PC-3 (cell line): ENCODE data around the gene SPRED2. TPM values are rescaled to one million over a fixed set of nuclear protein-coding genes. Genes with fewer than 3 reads are reported as not detected.

Source experiments
- ATAC-seq: fragments of 200-7000 bp; cut with Tn5 transposase; 2 replicates; pipeline ENCODE4 v1.9.1; 2020; ENCODE audit warnings: mild to moderate bottlenecking, moderate library complexity
- BruUV-seq: library from RNA; stranded (reverse); fragments of 400-500 nt; replicated peaks from 2 replicates; lab custom pipeline; 2021; lab: Mats Ljungman, UMichigan
- CTCF ChIA-PET: fragments of 300-600 bp; sonication (Branson Sonifier 250); formaldehyde crosslinking; loops from one replicate; lab custom pipeline; 2022; ENCODE audit warnings: antibody characterized with exemption; lab: Charles Lee
- POLR2A ChIA-PET: fragments of 300-600 bp; sonication (Branson Sonifier 250); formaldehyde crosslinking; loops from one replicate; lab custom pipeline; 2022; ENCODE audit warnings: antibody characterized with exemption; ENCODE audit not compliant: unreplicated experiment; lab: Charles Lee
- DNase-seq: peaks from one replicate; pipeline ENCODE4 v3.0.0-alpha.2; 2015
- H2AFZ ChIP-seq: fragments of 300-600 bp; sonication (generic); 2 replicates; pipeline ENCODE4 v1.6.0; 2016; ENCODE audit warnings: antibody characterized with exemption, low read length
- H3F3A ChIP-seq: fragments of 300-600 bp; sonication (generic); one replicate; pipeline ENCODE4 v1.6.0; 2017; ENCODE audit warnings: antibody characterized with exemption, low read length, control low read depth, mild to moderate bottlenecking; ENCODE audit not compliant: unreplicated experiment
- H3K27ac ChIP-seq: fragments of 300-600 bp; sonication (generic); 2 replicates; pipeline ENCODE4 v1.5.1; 2016; ENCODE audit warnings: mild to moderate bottlenecking, low read length
- H3K27me3 ChIP-seq: fragments of 300-600 bp; sonication (generic); 2 replicates; pipeline ENCODE4 v1.6.1; 2016; ENCODE audit warnings: low read length, mixed read lengths
- H3K36me3 ChIP-seq: fragments of 300-600 bp; sonication (generic); 2 replicates; pipeline ENCODE4 v1.6.1; 2016; ENCODE audit warnings: low read depth, mixed run types, low read length, mixed read lengths
- H3K4me1 ChIP-seq: fragments of 300-600 bp; sonication (generic); 2 replicates; pipeline ENCODE4 v1.5.1; 2016; ENCODE audit warnings: low read length; ENCODE audit not compliant: insufficient read depth
- H3K4me2 ChIP-seq: fragments of 300-600 bp; sonication (generic); 2 replicates; pipeline ENCODE4 v1.6.0; 2016; ENCODE audit warnings: low read length
- H3K4me3 ChIP-seq: fragments of 300-600 bp; sonication (generic); 2 replicates; pipeline ENCODE4 v1.5.1; 2016; ENCODE audit warnings: mild to moderate bottlenecking, low read length, mixed read lengths
- H3K79me2 ChIP-seq: fragments of 300-600 bp; sonication (generic); 2 replicates; pipeline ENCODE4 v1.6.1; 2017; ENCODE audit warnings: low read length, mixed read lengths
- H3K9ac ChIP-seq: fragments of 300-600 bp; sonication (generic); 2 replicates; pipeline ENCODE4 v1.6.0; 2016; ENCODE audit warnings: mild to moderate bottlenecking, low read length
- H3K9me2 ChIP-seq: fragments of 300-600 bp; sonication (generic); replicated peaks from 2 replicates; pipeline ENCODE4 v1.6.1; 2016; ENCODE audit warnings: mixed run types, low read length, mixed read lengths
- H3K9me3 ChIP-seq: fragments of 300-600 bp; sonication (generic); 2 replicates; pipeline ENCODE4 v1.6.1; 2016; ENCODE audit warnings: low read length, mixed read lengths
- H4K20me1 ChIP-seq: fragments of 300-600 bp; sonication (generic); 2 replicates; pipeline ENCODE4 v1.6.1; 2016; ENCODE audit warnings: low read length, mixed read lengths
- CTCF ChIP-seq: fragments of 300-600 bp; sonication (generic); conservative IDR thresholded peaks from 2 replicates; pipeline ENCODE4 v1.5.1; 2017; ENCODE audit warnings: antibody characterized with exemption, low read depth, mild to moderate bottlenecking, low read length
- EZH2 ChIP-seq: fragments of 300-600 bp; sonication (generic); IDR thresholded peaks from one replicate; pipeline ENCODE4 v1.6.1; 2017; ENCODE audit warnings: antibody characterized with exemption, mild to moderate bottlenecking, low read length; ENCODE audit not compliant: unreplicated experiment
- EZH2phosphoT487 ChIP-seq: fragments of 300-600 bp; sonication (generic); IDR thresholded peaks from 2 replicates; pipeline ENCODE4 v1.6.1; 2018; ENCODE audit warnings: mild to moderate bottlenecking, antibody characterized with exemption, low read length, borderline replicate concordance
- intact Hi-C: fragments of 100-400 bp; cut with micrococcal nuclease; formaldehyde crosslinking; loops from 2 replicates; pipeline ENCODE4 v1.9.0; 2023
- total RNA-seq: library from RNA; depleted of rRNA; stranded (reverse); fragments of >200 nt; gene quantifications from 2 replicates; pipeline ENCODE4 v1.2.3, GENCODE V29; 2014

Gene SPRED2
- total RNA-seq, 1 experiment from 2014 or later = 16.2 TPM

- Histone ChIP-seq H3F3A (no peaks in the 10 kb centered on the region), H3K4me1 (no peaks in the 10 kb centered on the region), H3K27me3 (no peaks in the 10 kb centered on the region), H3K27ac (no peak overlapping the region), H3K9me2 (no peaks in the 10 kb centered on the region), H3K36me3 (no peaks in the 10 kb centered on the region), H3K79me2 (no peaks in the 10 kb centered on the region), H3K4me3 (no peak overlapping the region), H3K4me2 (no peak overlapping the region), H3K9ac (no peak overlapping the region), H4K20me1 (no peaks in the 10 kb centered on the region), H2AFZ (no peak overlapping the region), H3K9me3 (no peaks in the 10 kb centered on the region)
- TF ChIP-seq EZH2phosphoT487 (no peak), CTCF (no peak), EZH2 (no peak)
- BruUV-seq = no TSS peak
- DNase-seq (no peak), ATAC-seq (no peak)
- intact Hi-C loops = no loop called here
- CTCF ChIA-PET = no interaction called here
- POLR2A ChIA-PET = no interaction called here
Observed at GRCh38 chr2:65479524-65479923, 47.1 kb upstream of the SPRED2 start.

GRCh38 chr2:65478498-65479135 is 46.2 kb upstream of the SPRED2 start:
- POLR2A ChIA-PET = no interaction called here
- H3K27ac ChIP-seq = no peak overlapping the region
- TF ChIP-seq CTCF (no peak), EZH2phosphoT487 (no peak), EZH2 (no peak)
- no peaks in the 10 kb centered on the region for H3K9me2 ChIP-seq
- no peaks in the 10 kb centered on the region for H3F3A ChIP-seq
- DNase-seq = no peak
- H3K27me3 ChIP-seq = no peaks in the 10 kb centered on the region
- no peaks in the 10 kb centered on the region for H3K79me2 ChIP-seq
- intact Hi-C loops = no loop called here
- no TSS peak for BruUV-seq
- no peak overlapping the region for H3K4me2 ChIP-seq
- no peak overlapping the region for H2AFZ ChIP-seq
- no peaks in the 10 kb centered on the region for H3K9me3 ChIP-seq
- CTCF ChIA-PET = no interaction called here
- no peak overlapping the region for H3K9ac ChIP-seq
- H3K36me3 ChIP-seq = no peaks in the 10 kb centered on the region
- no peaks in the 10 kb centered on the region for H4K20me1 ChIP-seq
- H3K4me1 ChIP-seq = no peaks in the 10 kb centered on the region
- no peak for ATAC-seq
- no peak overlapping the region for H3K4me3 ChIP-seq

DNA sequence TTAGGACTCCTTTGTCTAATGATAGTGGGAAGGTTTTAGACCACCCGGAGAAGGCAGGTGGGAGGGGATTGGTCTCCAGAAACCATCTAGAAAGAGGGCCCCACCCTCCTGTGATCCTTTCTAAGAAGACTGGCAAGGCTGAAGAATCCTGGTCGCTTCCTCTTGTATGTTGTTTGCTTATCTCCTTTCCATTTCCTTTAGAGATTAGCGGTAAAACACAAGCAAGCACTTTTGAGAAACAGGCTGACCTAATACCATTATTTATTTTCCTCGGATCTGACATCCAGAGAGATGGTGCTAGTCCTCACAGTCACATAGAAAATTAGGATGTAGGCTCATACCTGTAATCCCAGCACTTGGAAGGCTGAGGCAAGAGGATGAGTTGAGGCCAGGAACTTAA is 45.2 kb upstream of the SPRED2 start:
- Histone ChIP-seq H3K4me1 (no peaks in the 10 kb centered on the region), H3K79me2 (no peaks in the 10 kb centered on the region), H2AFZ (no peak overlapping the region), H3K36me3 (no peaks in the 10 kb centered on the region), H3K4me3 (no peak overlapping the region), H3K9ac (no peak overlapping the region), H4K20me1 (no peaks in the 10 kb centered on the region), H3K27ac (no peak overlapping the region), H3K9me2 (no peaks in the 10 kb centered on the region), H3K27me3 (no peaks in the 10 kb centered on the region), H3K9me3 (no peaks in the 10 kb centered on the region), H3K4me2 (no peak overlapping the region), H3F3A (no peaks in the 10 kb centered on the region)
- CTCF ChIA-PET = no interaction called here
- DNase-seq (no peak), ATAC-seq (no peak)
- BruUV-seq = no TSS peak
- POLR2A ChIA-PET = interaction anchor here (0.5 kb wide), 1 partner anchor 250 kb away, joined by 10 read pairs; the partner anchor contains the start of gene ACTR2
- intact Hi-C loops = no loop called here
- no peak for TF ChIP-seq EZH2
- no peak for TF ChIP-seq CTCF
- no peak for TF ChIP-seq EZH2phosphoT487
